SH-SY5Y (cell line): Measurements from ENCODE around the gene SLC39A8.

Experiments
- GATA2 ChIP-seq: IDR thresholded peaks from 2 replicates; pipeline ENCODE4 v1.6.1; 2011; ENCODE audit warnings: mild to moderate bottlenecking, low read depth, low read length
- GATA3 ChIP-seq: IDR thresholded peaks from 2 replicates; pipeline ENCODE4 v1.6.1; 2011; ENCODE audit warnings: low read depth, mild to moderate bottlenecking, low read length, moderate library complexity

DNA sequence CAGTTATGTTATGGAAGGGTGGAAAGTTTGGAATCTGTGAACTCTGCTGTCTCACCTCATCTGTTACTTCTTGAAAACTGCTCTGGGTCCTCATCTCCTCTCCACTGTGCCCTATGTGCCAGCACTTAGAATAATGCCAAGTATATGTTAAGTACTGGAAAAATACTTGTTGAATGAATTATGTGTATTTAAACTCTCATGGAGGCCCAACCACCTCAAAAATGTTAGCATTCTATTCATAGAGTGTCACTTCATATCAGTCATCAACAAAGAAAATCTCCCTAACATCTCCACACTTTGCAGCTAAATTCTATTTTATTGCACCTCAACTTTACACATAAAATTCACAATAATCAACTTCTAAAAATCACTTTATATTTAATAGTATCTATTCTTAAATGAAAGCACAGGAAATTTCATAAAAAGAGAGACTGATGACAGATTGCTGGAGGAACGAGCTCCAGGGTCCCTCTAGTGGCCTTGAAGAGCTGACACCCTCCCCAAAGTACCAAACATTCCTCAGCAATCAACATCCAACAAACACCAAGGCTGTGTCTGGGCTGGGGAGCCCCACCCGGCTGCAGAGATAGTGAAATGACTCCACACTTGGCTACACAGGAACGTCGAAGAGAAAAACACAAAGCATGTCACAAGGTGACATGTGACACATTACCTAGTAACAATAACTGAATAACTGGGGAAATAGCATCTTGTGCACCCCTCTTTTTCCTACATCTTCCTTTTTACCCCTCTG, 45.8 kb downstream of the SLC39A8 start:
- TF ChIP-seq GATA2 (no peak), GATA3 (no peak)
